ENCODE results near the gene PRR30. TPM values are rescaled to one million over a fixed set of nuclear protein-coding genes. Genes with fewer than 3 reads are reported as not detected.

Gene PRR30
- total and polyA plus RNA-seq, 10 of the 15 experiments (the other 5 are each of a cell fraction or from before 2014, with no cell fraction given) = not detected

DNA sequence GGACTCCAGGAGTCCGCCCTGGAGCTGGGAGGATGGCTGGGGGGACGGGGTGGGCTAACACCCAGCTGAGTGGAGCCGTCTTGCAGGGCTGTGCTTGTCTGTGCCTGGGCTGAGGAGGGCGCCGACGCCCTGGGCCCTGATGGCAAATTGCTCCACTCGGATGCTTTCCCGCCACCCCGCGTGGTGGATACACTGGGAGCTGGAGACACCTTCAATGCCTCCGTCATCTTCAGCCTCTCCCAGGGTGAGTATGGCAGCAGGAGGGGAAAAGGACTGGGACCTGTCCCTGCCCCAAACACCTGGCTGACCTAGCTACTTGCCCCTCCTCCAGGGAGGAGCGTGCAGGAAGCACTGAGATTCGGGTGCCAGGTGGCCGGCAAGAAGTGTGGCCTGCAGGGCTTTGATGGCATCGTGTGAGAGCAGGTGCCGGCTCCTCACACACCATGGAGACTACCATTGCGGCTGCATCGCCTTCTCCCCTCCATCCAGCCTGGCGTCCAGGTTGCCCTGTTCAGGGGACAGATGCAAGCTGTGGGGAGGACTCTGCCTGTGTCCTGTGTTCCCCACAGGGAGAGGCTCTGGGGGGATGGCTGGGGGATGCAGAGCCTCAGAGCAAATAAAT lies 39.8 kb downstream of the PRR30 start:
- H3K4me3 ChIP-seq = no peak overlapping the region
- H3K36me3 ChIP-seq (ENCODE audit: control insufficient read depth in 2 of 2, insufficient read depth in 2 of 2, low read length in 1 of 2) = no peaks in the 10 kb centered on the region; a peak in 1 of 4 replicates
- 84% methylated on average over 16 of the region's 19 CpGs for WGBS (ENCODE audit: insufficient coverage, insufficient replicate concordance, low lambda C conversion rate, missing lambda C conversion rate)
- ChIA-PET CTCF (interaction anchor here (0.7 to 9.3 kb wide), 14 partner anchors 22 to 583 kb away, joined by 3 to 132 read pairs (median 4); partner anchors contain the start of genes PREB and TRIM54), SMC1A (ENCODE audit: uncharacterized antibody, unreplicated experiment) (interaction anchor here (1.0 to 4.7 kb wide), 6 partner anchors 12 to 203 kb away, joined by 3 to 19 read pairs (median 4); no protein-coding TSS in a partner anchor), RAD21 (ENCODE audit: unreplicated experiment) (interaction anchor here (0.7 to 4.4 kb wide), 7 partner anchors 12 to 204 kb away, joined by 3 to 39 read pairs (median 7); partner anchors contain the start of gene KHK), POLR2A (no interaction called here)
- no peaks in the 10 kb centered on the region for H4K20me1 ChIP-seq (ENCODE audit: control insufficient read depth, insufficient read depth)
- no TSS peak for BruUV-seq (replicated peaks)
- DNase-seq (ENCODE audit: low read depth, low spot score) (no peak), ATAC-seq (no peak), FAIRE-seq (no peak)
- H3K79me2 ChIP-seq (ENCODE audit: control insufficient read depth, insufficient read depth, low read length) = no peaks in the 10 kb centered on the region
- H3K4me2 ChIP-seq (ENCODE audit: control insufficient read depth, insufficient read depth) = no peak overlapping the region
- H2AFZ ChIP-seq (ENCODE audit: control insufficient read depth, low read depth, low read length) = no peak overlapping the region
- H3K4me1 ChIP-seq (ENCODE audit: control insufficient read depth, insufficient read depth, low read length) = no peaks in the 10 kb centered on the region; the same call in 1 of the 2 replicates
- no peaks in the 10 kb centered on the region for H3K27me3 ChIP-seq (replicated peaks in 1 of 2; ENCODE audit: control insufficient read depth in 2 of 2, insufficient read depth in 2 of 2, low read length in 1 of 2)
- no peak overlapping the region for H3K9ac ChIP-seq (ENCODE audit: control insufficient read depth, insufficient read depth, low read length)
- H3K27ac ChIP-seq (ENCODE audit: control insufficient read depth, insufficient read depth) = no peak overlapping the region
- in situ Hi-C loops (cut with MboI) = loop anchor here (5.0 kb wide), 1 partner anchor 183 kb away; the partner anchor contains the start of gene TRIM54
- no peak for TF ChIP-seq KDM1A (IDR thresholded peaks at IDR 0.05; ENCODE audit: borderline replicate concordance)
- no peak for TF ChIP-seq TBL1XR1 (IDR thresholded peaks at IDR 0.05; ENCODE audit: low read depth, low read length)
- no peak for TF ChIP-seq ZNF207 (IDR thresholded peaks at IDR 0.05; ENCODE audit: borderline replicate concordance)
- TF ChIP-seq ZZZ3 (IDR thresholded peaks at IDR 0.05; ENCODE audit: control insufficient read depth, insufficient read length, low read depth) = no peak
- TF ChIP-seq STAT3 (IDR thresholded peaks at IDR 0.05; ENCODE audit: low read depth, low read length) = no peak
- TF ChIP-seq E2F8 (IDR thresholded peaks at IDR 0.05; ENCODE audit: low read depth, partially characterized antibody) = no peak
- TF ChIP-seq CHD1 (IDR thresholded peaks at IDR 0.05; ENCODE audit: low read depth, low read length) = no peak
- no peak for TF ChIP-seq NBN (IDR thresholded peaks at IDR 0.05)
- TF ChIP-seq, protein P1, sequence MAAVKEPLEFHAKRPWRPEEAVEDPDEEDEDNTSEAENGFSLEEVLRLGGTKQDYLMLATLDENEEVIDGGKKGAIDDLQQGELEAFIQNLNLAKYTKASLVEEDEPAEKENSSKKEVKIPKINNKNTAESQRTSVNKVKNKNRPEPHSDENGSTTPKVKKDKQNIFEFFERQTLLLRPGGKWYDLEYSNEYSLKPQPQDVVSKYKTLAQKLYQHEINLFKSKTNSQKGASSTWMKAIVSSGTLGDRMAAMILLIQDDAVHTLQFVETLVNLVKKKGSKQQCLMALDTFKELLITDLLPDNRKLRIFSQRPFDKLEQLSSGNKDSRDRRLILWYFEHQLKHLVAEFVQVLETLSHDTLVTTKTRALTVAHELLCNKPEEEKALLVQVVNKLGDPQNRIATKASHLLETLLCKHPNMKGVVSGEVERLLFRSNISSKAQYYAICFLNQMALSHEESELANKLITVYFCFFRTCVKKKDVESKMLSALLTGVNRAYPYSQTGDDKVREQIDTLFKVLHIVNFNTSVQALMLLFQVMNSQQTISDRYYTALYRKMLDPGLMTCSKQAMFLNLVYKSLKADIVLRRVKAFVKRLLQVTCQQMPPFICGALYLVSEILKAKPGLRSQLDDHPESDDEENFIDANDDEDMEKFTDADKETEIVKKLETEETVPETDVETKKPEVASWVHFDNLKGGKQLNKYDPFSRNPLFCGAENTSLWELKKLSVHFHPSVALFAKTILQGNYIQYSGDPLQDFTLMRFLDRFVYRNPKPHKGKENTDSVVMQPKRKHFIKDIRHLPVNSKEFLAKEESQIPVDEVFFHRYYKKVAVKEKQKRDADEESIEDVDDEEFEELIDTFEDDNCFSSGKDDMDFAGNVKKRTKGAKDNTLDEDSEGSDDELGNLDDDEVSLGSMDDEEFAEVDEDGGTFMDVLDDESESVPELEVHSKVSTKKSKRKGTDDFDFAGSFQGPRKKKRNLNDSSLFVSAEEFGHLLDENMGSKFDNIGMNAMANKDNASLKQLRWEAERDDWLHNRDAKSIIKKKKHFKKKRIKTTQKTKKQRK (IDR thresholded peaks at IDR 0.05; ENCODE audit: low read depth, low read length) = no peak
- no peak for TF ChIP-seq ETV6 (conservative IDR thresholded peaks at IDR 0.05 in 1 of 2, IDR thresholded peaks at IDR 0.05 in 1 of 2; ENCODE audit: borderline replicate concordance in 1 of 2, low read depth in 1 of 2)
- no peaks in the 10 kb centered on the region for H3K9me3 ChIP-seq (replicated peaks; ENCODE audit: control insufficient read depth, insufficient read depth, low read length)
- intact Hi-C loops (cut with micrococcal nuclease; ENCODE audit: unreplicated experiment) = no loop called here

All from GM12878 (cell line).